ENCODE measurements around the gene LMX1B. TPM values are rescaled to one million over a fixed set of nuclear protein-coding genes. Genes with fewer than 3 reads are reported as not detected.
"Not testable (repeated sequence)": the region's sequence is repeated elsewhere in the genome, so short reads cannot be mapped to it uniquely, and the experiment has no call there.

Gene LMX1B
- total RNA-seq, 1 experiment from 2014 or later, result 11.3 TPM

DNA sequence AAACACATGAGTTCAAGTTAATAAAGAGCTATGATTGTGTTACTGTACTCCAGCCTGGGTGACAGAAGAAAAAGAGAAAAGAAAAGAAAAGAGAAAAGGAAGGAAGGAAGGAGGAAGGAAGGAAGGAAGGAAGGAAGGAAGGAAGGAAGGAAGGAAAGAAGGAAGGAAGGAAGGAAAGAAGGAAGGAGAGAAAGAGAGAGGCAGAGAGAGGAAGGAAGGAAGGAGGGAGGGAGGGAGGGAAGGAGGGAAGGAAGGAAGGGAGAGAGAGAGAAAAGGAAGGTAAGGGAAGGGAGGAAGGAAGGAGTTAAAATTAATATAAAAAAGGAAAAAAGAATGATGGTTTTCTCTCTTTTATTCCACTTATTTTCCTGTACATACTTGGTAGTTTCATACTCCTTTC is 101.7 kb downstream of the LMX1B start (continued):
- TF ChIP-seq, protein P1, sequence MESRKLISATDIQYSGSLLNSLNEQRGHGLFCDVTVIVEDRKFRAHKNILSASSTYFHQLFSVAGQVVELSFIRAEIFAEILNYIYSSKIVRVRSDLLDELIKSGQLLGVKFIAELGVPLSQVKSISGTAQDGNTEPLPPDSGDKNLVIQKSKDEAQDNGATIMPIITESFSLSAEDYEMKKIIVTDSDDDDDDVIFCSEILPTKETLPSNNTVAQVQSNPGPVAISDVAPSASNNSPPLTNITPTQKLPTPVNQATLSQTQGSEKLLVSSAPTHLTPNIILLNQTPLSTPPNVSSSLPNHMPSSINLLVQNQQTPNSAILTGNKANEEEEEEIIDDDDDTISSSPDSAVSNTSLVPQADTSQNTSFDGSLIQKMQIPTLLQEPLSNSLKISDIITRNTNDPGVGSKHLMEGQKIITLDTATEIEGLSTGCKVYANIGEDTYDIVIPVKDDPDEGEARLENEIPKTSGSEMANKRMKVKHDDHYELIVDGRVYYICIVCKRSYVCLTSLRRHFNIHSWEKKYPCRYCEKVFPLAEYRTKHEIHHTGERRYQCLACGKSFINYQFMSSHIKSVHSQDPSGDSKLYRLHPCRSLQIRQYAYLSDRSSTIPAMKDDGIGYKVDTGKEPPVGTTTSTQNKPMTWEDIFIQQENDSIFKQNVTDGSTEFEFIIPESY (IDR thresholded peaks at IDR 0.05; ENCODE audit: extremely low read depth, insufficient replicate concordance, low read length), result no peak
- TF ChIP-seq JUND (IDR thresholded peaks at IDR 0.05) (no peak), FOSL1 (IDR thresholded peaks at IDR 0.05; ENCODE audit: low read depth) (no peak), SIN3A (IDR thresholded peaks at IDR 0.05; ENCODE audit: low read depth) (no peak), CEBPB (IDR thresholded peaks at IDR 0.05; ENCODE audit: low read depth) (no peak), TCF7L2 (IDR thresholded peaks at IDR 0.05; ENCODE audit: borderline replicate concordance, extremely low read depth, insufficient read depth, insufficient read length) (no peak), POLR2A (IDR thresholded peaks at IDR 0.05; ENCODE audit: borderline replicate concordance, extremely low read depth, insufficient read depth, insufficient read length) (no peak)

DNA sequence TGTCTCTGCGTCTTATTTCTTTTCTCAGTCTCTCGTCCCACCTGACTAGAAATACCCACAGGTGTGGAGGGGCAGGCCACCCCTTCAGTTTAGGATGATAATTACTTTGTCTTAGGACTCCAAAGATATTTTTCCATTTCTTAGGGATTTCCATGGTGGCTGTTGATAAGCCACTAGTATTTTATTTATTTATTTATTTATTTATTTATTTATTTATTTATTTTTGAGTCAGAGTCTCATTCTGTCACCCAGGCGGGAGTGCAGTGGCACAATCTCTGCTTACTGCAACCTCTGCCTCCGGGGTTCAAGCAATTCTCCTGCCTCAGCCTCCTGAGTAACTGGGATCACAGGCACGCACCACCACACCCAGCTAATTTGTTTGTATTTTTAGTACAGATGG is 103.7 kb downstream of the LMX1B start:
- H3K9me3 ChIP-seq (ENCODE audit: control insufficient read depth in 1 of 2, insufficient read depth in 1 of 2, low read depth in 1 of 2, low read length in 2 of 2); DNase-seq (ENCODE audit: low read depth, low spot score); POLR2A ChIA-PET; BruUV-seq (replicated peaks); CTCF ChIA-PET; H3K4me3 ChIP-seq (replicated peaks in 1 of 2; ENCODE audit: low read depth in 1 of 2, low read length in 2 of 2); H3K27ac ChIP-seq (ENCODE audit: low read depth, low read length); H3K27me3 ChIP-seq (ENCODE audit: insufficient read depth, low read length); ATAC-seq; intact Hi-C loops (cut with micrococcal nuclease); H4K20me1 ChIP-seq (ENCODE audit: insufficient read depth); H3K4me2 ChIP-seq (ENCODE audit: low read length); H3K9me2 ChIP-seq (ENCODE audit: insufficient read depth); H3K79me2 ChIP-seq (ENCODE audit: insufficient read depth, low read length); H2AFZ ChIP-seq (ENCODE audit: low read depth, low read length, poor library complexity, severe bottlenecking); H3K36me3 ChIP-seq (ENCODE audit: control insufficient read depth in 1 of 2, insufficient read depth in 2 of 2, low read length in 2 of 2); RAD21 ChIA-PET (ENCODE audit: low non-redundant PET in 1 of 2, low total read pairs in 2 of 2, uncharacterized antibody in 2 of 2, unreplicated experiment in 2 of 2); H3K9ac ChIP-seq (ENCODE audit: low read length): not testable (repeated sequence)
- peaks cover 19 to 22% of the 10 kb centered on the region in 2 experiments for H3K4me1 ChIP-seq (ENCODE audit: control insufficient read depth in 1 of 2, insufficient read depth in 2 of 2, low read length in 2 of 2)

All from HCT116 (cell line).